ENCODE data around the gene SIAH3. TPM values are rescaled to one million over a fixed set of nuclear protein-coding genes. Genes with fewer than 3 reads are reported as not detected.

Gene SIAH3
- total RNA-seq, 1 experiment from 2014 or later: not detected

DNA sequence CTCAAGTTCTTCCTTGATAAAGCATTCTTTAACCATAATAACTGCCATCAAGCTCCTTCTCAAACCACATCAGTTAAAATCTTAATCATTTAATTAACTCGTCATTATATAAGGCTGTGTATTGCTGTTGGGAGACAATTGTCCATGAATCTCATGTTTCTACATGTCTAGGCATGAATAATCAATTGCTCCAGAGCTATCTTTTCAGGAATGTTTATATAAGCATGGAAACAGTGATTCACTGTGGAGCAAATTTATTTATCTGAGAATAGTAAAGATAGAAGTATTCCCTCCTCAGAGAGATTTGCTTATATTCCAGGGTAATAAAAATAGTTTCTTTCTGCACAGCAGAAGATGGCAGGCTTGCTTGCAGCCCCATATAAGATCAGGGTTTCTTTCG is 78.3 kb downstream of the SIAH3 start:
- H3K4me2 ChIP-seq (ENCODE audit: low read length): no peak overlapping the region
- TF ChIP-seq EZH2 (IDR thresholded peaks at IDR 0.05; ENCODE audit: low read length, unreplicated experiment) (no peak), CTCF (conservative IDR thresholded peaks at IDR 0.05; ENCODE audit: low read depth, low read length) (no peak), EZH2phosphoT487 (IDR thresholded peaks at IDR 0.05; ENCODE audit: borderline replicate concordance, low read length) (no peak)
- DNase-seq (no peak), ATAC-seq (no peak)
- H3F3A ChIP-seq (ENCODE audit: low read length, unreplicated experiment): no peaks in the 10 kb centered on the region
- intact Hi-C loops (cut with micrococcal nuclease): no loop called here
- no peak overlapping the region for H3K4me3 ChIP-seq (ENCODE audit: low read length)
- no peaks in the 10 kb centered on the region for H3K79me2 ChIP-seq (ENCODE audit: low read length)
- H3K27ac ChIP-seq (ENCODE audit: low read length): no peak overlapping the region
- H3K9ac ChIP-seq (ENCODE audit: low read length): no peak overlapping the region
- H4K20me1 ChIP-seq (ENCODE audit: low read length): no peaks in the 10 kb centered on the region
- no peaks in the 10 kb centered on the region for H3K4me1 ChIP-seq (ENCODE audit: insufficient read depth, low read length)
- H3K9me3 ChIP-seq (ENCODE audit: low read length): no peaks in the 10 kb centered on the region
- ChIA-PET CTCF (no interaction called here), POLR2A (ENCODE audit: unreplicated experiment) (no interaction called here)
- H3K36me3 ChIP-seq (ENCODE audit: low read depth, low read length): no peaks in the 10 kb centered on the region
- H3K27me3 ChIP-seq (ENCODE audit: low read length): peaks cover 35% of the 10 kb centered on the region
- BruUV-seq (replicated peaks): no TSS peak
- no peaks in the 10 kb centered on the region for H3K9me2 ChIP-seq (replicated peaks; ENCODE audit: low read length)
- H2AFZ ChIP-seq (ENCODE audit: low read length): no peak overlapping the region

GRCh38 chr13:45770886-45771285 is 80.7 kb downstream of the SIAH3 start:
- Histone ChIP-seq H3K4me2 (ENCODE audit: low read length) (no peak overlapping the region), H3K27ac (ENCODE audit: low read length) (no peak overlapping the region), H4K20me1 (ENCODE audit: low read length) (no peaks in the 10 kb centered on the region), H3K9me3 (ENCODE audit: low read length) (no peaks in the 10 kb centered on the region), H3F3A (ENCODE audit: low read length, unreplicated experiment) (no peaks in the 10 kb centered on the region), H3K79me2 (ENCODE audit: low read length) (no peaks in the 10 kb centered on the region), H3K9me2 (replicated peaks; ENCODE audit: low read length) (no peaks in the 10 kb centered on the region), H3K4me3 (ENCODE audit: low read length) (no peak overlapping the region), H3K27me3 (ENCODE audit: low read length) (peaks cover 33% of the 10 kb centered on the region), H3K9ac (ENCODE audit: low read length) (no peak overlapping the region), H2AFZ (ENCODE audit: low read length) (no peak overlapping the region), H3K4me1 (ENCODE audit: insufficient read depth, low read length) (no peaks in the 10 kb centered on the region), H3K36me3 (ENCODE audit: low read depth, low read length) (no peaks in the 10 kb centered on the region)
- DNase-seq (no peak), ATAC-seq (no peak)
- POLR2A ChIA-PET (ENCODE audit: unreplicated experiment): no interaction called here
- no TSS peak for BruUV-seq (replicated peaks)
- CTCF ChIA-PET: no interaction called here
- intact Hi-C loops (cut with micrococcal nuclease): no loop called here
- TF ChIP-seq EZH2 (IDR thresholded peaks at IDR 0.05; ENCODE audit: low read length, unreplicated experiment) (no peak), EZH2phosphoT487 (IDR thresholded peaks at IDR 0.05; ENCODE audit: borderline replicate concordance, low read length) (no peak), CTCF (conservative IDR thresholded peaks at IDR 0.05; ENCODE audit: low read depth, low read length) (no peak)

GRCh38 chr13:45768656-45769479 is 82.7 kb downstream of the SIAH3 start:
- CTCF ChIA-PET: no interaction called here
- no peak for ATAC-seq
- no TSS peak for BruUV-seq (replicated peaks)

More at GRCh38 chr13:45768656-45769479, 82.7 kb downstream of the SIAH3 start:
- Histone ChIP-seq H3K4me2 (ENCODE audit: low read length) (no peak overlapping the region), H3K36me3 (ENCODE audit: low read depth, low read length) (no peaks in the 10 kb centered on the region), H4K20me1 (ENCODE audit: low read length) (no peaks in the 10 kb centered on the region), H3K9ac (ENCODE audit: low read length) (no peak overlapping the region), H3K27me3 (ENCODE audit: low read length) (peaks cover 38% of the 10 kb centered on the region), H3K4me3 (ENCODE audit: low read length) (no peak overlapping the region), H3K4me1 (ENCODE audit: insufficient read depth, low read length) (no peaks in the 10 kb centered on the region), H3F3A (ENCODE audit: low read length, unreplicated experiment) (no peaks in the 10 kb centered on the region), H3K27ac (ENCODE audit: low read length) (no peak overlapping the region), H2AFZ (ENCODE audit: low read length) (no peak overlapping the region), H3K9me2 (replicated peaks; ENCODE audit: low read length) (no peaks in the 10 kb centered on the region), H3K9me3 (ENCODE audit: low read length) (no peaks in the 10 kb centered on the region), H3K79me2 (ENCODE audit: low read length) (no peaks in the 10 kb centered on the region)
- intact Hi-C loops (cut with micrococcal nuclease): no loop called here
- TF ChIP-seq CTCF (conservative IDR thresholded peaks at IDR 0.05; ENCODE audit: low read depth, low read length) (no peak), EZH2phosphoT487 (IDR thresholded peaks at IDR 0.05; ENCODE audit: borderline replicate concordance, low read length) (no peak), EZH2 (IDR thresholded peaks at IDR 0.05; ENCODE audit: low read length, unreplicated experiment) (no peak)
- POLR2A ChIA-PET (ENCODE audit: unreplicated experiment): no interaction called here
- DNase-seq: no peak

Measured in PC-3 (cell line).